HepG2 (cell line): ENCODE measurements around the gene SLC25A22. TPM values are rescaled to one million over a fixed set of nuclear protein-coding genes. Genes with fewer than 3 reads are reported as not detected.
A peak's percentile ranks its signal among the peaks of the same experiment; 100 is the strongest.

Source experiments
- MXD4 ChIP-seq: IDR thresholded peaks from 2 replicates; pipeline ENCODE4 v1.6.1; 2016; ENCODE audit warnings: mild to moderate bottlenecking, missing biosample characterization, missing genetic modification reagents
- SRSF1 ChIP-seq: fragments of 200-400 bp; formaldehyde crosslinking; optimal IDR thresholded peaks from 2 replicates; pipeline ENCODE3; 2017; ENCODE audit warnings: mild to moderate bottlenecking, low read depth, low read length, moderate library complexity
- ZNF101 ChIP-seq: sonication (generic); formaldehyde crosslinking; IDR thresholded peaks from 2 replicates; pipeline ENCODE4 v1.4.0; 2020; ENCODE audit warnings: mild to moderate bottlenecking, low read depth, missing genetic modification reagents, borderline replicate concordance
- ZNF567 ChIP-seq: sonication (generic); formaldehyde crosslinking; IDR thresholded peaks from 2 replicates; pipeline ENCODE4 v1.8.1; 2023; ENCODE audit warnings: mild to moderate bottlenecking, missing genetic modification reagents, borderline replicate concordance
- ZNF678 ChIP-seq: sonication (generic); formaldehyde crosslinking; IDR thresholded peaks from 2 replicates; pipeline ENCODE4 v1.4.0; 2020; ENCODE audit warnings: mild to moderate bottlenecking, missing genetic modification reagents
- polyA plus RNA-seq, 8 experiments: library from polyadenylated mRNA; depleted of rRNA in 3 of 8; stranded (reverse) in 7 of 8; unstranded in 1 of 8; fragments of >200 nt; fragmentation: Illumina TruSeq in 4 of 8; extraction: Trizol in 4 of 8; gene quantifications; 2 replicates each; pipeline versions ENCODE4 v1.2.1 to v1.2.3, GENCODE V29; 2011 to 2016; ENCODE audit warnings: low read depth in 4 of 8, missing spikeins in 1 of 8, mixed read lengths in 1 of 8; ENCODE audit not compliant: insufficient read depth in 1 of 8
- total RNA-seq, 5 experiments: library from RNA; depleted of rRNA; stranded (reverse); fragments of >200 nt; fragmentation: Illumina TruSeq; extraction: Trizol; gene quantifications; 2 replicates each; pipeline ENCODE4 v1.2.3, GENCODE V29; 2016; ENCODE audit warnings: low read depth in 1 of 5
- TF ChIP-seq, protein P1 (sequence below): sonication (generic); formaldehyde crosslinking; IDR thresholded peaks from 2 replicates; pipeline ENCODE4 v1.4.0; 2020; ENCODE audit warnings: low read depth, mild to moderate bottlenecking, missing genetic modification reagents
- TF ChIP-seq, protein P2 (sequence below): sonication (generic); formaldehyde crosslinking; IDR thresholded peaks from 2 replicates; pipeline ENCODE4 v1.8.0; 2022; ENCODE audit warnings: mild to moderate bottlenecking, missing genetic modification reagents, borderline replicate concordance
- TF ChIP-seq, protein P3 (sequence below): sonication (generic); formaldehyde crosslinking; IDR thresholded peaks from 2 replicates; pipeline ENCODE4 v1.5.0; 2020; ENCODE audit warnings: mild to moderate bottlenecking, missing genetic modification reagents
- TF ChIP-seq, protein P4 (sequence below): sonication (generic); formaldehyde crosslinking; IDR thresholded peaks from 2 replicates; pipeline ENCODE4 v1.5.0; 2020; ENCODE audit warnings: mild to moderate bottlenecking, low read depth, missing genetic modification reagents, borderline replicate concordance
- TF ChIP-seq, protein P5 (sequence below): sonication (generic); formaldehyde crosslinking; IDR thresholded peaks from 2 replicates; pipeline ENCODE4 v1.4.0; 2020; ENCODE audit warnings: missing genetic modification reagents, low read depth, mild to moderate bottlenecking, borderline replicate concordance
- TF ChIP-seq, protein P6 (sequence below): fragments of 450-650 bp; IDR thresholded peaks from 2 replicates; pipeline ENCODE4 v1.6.1; 2017; ENCODE audit warnings: mild to moderate bottlenecking
- TF ChIP-seq, protein P7 (sequence below): IDR thresholded peaks from 2 replicates; pipeline ENCODE4 v1.6.1; 2016; ENCODE audit warnings: mild to moderate bottlenecking
- TF ChIP-seq, protein P8 (sequence below): sonication (generic); formaldehyde crosslinking; IDR thresholded peaks from 2 replicates; pipeline ENCODE4 v1.4.0; 2020; ENCODE audit warnings: mild to moderate bottlenecking, missing genetic modification reagents
- TF ChIP-seq, protein P9 (sequence below): sonication (generic); formaldehyde crosslinking; IDR thresholded peaks from 2 replicates; pipeline ENCODE4 v1.4.0; 2020; ENCODE audit warnings: mild to moderate bottlenecking, missing genetic modification reagents

SLC25A22 gene
- total and polyA plus RNA-seq, 2 of the 13 experiments (the other 11 are each of a cell fraction or from before 2014, with no cell fraction given) = 12.4 to 19.2 TPM

DNA sequence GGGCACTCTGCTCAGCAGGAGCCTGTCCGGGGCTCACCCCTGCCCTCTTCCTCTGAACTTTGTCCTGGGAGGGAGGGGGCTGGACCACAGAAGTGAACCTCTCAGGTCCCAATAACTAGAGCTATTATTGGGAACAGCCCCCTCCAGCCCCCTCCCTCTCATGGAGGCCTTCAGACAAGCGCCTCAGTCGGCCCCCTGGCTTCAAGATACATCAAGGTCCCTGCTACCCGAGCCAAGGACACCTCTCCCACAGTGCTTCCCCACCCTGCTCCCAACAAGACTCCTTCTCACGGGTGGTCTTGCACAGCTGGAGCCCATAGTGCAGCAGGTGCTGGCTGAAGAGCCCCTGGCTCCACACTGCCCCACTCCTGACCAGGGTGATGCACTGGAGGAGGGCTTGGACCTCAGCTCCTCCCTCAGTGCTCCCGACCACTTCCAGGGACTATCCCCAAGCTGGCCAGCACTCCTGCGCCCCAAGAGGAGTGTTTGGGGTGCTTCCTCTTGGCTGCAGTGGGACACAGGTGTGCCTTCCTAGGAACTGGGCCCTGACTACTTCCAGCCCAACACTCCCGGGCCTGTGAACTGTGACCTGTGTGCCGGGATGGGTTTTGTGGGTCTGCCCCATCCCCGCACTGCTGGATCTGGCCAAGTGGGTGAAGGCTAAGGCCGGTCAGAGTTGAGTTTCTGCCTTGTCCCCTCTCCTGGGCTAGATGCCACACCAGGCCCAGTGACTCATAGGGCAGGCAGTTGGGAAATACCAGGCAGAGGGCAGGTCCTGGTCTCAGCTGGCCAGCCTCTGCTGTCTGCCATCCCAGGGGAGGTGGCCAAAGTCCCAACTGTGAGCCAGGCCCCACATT lies 22.8 kb upstream of the SLC25A22 start (continued):
- TF ChIP-seq, protein P1, sequence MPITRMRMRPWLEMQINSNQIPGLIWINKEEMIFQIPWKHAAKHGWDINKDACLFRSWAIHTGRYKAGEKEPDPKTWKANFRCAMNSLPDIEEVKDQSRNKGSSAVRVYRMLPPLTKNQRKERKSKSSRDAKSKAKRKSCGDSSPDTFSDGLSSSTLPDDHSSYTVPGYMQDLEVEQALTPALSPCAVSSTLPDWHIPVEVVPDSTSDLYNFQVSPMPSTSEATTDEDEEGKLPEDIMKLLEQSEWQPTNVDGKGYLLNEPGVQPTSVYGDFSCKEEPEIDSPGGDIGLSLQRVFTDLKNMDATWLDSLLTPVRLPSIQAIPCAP = no peak
- no peak for TF ChIP-seq ZNF678 (CRISPR knock-in tag)
- TF ChIP-seq, protein P2, sequence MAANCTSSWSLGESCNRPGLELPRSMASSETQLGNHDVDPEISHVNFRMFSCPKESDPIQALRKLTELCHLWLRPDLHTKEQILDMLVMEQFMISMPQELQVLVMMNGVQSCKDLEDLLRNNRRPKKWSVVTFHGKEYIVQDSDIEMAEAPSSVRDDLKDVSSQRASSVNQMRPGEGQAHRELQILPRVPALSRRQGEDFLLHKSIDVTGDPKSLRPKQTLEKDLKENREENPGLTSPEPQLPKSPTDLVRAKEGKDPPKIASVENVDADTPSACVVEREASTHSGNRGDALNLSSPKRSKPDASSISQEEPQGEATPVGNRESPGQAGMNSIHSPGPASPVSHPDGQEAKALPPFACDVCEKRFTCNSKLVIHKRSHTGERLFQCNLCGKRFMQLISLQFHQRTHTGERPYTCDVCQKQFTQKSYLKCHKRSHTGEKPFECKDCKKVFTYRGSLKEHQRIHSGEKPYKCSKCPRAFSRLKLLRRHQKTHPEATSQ (CRISPR knock-in tag) = no peak
- TF ChIP-seq, protein P3, sequence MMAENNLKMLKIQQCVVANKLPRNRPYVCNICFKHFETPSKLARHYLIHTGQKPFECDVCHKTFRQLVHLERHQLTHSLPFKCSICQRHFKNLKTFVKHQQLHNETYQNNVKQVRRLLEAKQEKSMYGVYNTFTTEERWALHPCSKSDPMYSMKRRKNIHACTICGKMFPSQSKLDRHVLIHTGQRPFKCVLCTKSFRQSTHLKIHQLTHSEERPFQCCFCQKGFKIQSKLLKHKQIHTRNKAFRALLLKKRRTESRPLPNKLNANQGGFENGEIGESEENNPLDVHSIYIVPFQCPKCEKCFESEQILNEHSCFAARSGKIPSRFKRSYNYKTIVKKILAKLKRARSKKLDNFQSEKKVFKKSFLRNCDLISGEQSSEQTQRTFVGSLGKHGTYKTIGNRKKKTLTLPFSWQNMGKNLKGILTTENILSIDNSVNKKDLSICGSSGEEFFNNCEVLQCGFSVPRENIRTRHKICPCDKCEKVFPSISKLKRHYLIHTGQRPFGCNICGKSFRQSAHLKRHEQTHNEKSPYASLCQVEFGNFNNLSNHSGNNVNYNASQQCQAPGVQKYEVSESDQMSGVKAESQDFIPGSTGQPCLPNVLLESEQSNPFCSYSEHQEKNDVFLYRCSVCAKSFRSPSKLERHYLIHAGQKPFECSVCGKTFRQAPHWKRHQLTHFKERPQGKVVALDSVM (CRISPR knock-in tag) = no peak
- TF ChIP-seq, protein P4, sequence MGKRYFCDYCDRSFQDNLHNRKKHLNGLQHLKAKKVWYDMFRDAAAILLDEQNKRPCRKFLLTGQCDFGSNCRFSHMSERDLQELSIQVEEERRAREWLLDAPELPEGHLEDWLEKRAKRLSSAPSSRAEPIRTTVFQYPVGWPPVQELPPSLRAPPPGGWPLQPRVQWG (CRISPR knock-in tag) = no peak
- TF ChIP-seq, protein P5, sequence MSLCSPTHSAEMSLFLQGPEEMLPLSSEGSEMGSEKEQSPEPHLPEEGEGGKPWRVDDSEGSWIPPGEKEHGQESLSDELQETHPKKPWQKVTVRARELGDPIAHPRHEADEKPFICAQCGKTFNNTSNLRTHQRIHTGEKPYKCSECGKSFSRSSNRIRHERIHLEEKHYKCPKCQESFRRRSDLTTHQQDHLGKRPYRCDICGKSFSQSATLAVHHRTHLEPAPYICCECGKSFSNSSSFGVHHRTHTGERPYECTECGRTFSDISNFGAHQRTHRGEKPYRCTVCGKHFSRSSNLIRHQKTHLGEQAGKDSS (CRISPR knock-in tag) = no peak
- TF ChIP-seq, protein P6, sequence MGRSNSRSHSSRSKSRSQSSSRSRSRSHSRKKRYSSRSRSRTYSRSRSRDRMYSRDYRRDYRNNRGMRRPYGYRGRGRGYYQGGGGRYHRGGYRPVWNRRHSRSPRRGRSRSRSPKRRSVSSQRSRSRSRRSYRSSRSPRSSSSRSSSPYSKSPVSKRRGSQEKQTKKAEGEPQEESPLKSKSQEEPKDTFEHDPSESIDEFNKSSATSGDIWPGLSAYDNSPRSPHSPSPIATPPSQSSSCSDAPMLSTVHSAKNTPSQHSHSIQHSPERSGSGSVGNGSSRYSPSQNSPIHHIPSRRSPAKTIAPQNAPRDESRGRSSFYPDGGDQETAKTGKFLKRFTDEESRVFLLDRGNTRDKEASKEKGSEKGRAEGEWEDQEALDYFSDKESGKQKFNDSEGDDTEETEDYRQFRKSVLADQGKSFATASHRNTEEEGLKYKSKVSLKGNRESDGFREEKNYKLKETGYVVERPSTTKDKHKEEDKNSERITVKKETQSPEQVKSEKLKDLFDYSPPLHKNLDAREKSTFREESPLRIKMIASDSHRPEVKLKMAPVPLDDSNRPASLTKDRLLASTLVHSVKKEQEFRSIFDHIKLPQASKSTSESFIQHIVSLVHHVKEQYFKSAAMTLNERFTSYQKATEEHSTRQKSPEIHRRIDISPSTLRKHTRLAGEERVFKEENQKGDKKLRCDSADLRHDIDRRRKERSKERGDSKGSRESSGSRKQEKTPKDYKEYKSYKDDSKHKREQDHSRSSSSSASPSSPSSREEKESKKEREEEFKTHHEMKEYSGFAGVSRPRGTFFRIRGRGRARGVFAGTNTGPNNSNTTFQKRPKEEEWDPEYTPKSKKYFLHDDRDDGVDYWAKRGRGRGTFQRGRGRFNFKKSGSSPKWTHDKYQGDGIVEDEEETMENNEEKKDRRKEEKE = no peak
- TF ChIP-seq, protein P7, sequence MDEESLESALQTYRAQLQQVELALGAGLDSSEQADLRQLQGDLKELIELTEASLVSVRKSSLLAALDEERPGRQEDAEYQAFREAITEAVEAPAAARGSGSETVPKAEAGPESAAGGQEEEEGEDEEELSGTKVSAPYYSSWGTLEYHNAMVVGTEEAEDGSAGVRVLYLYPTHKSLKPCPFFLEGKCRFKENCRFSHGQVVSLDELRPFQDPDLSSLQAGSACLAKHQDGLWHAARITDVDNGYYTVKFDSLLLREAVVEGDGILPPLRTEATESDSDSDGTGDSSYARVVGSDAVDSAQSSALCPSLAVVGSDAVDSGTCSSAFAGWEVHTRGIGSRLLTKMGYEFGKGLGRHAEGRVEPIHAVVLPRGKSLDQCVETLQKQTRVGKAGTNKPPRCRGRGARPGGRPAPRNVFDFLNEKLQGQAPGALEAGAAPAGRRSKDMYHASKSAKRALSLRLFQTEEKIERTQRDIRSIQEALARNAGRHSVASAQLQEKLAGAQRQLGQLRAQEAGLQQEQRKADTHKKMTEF = no peak
- no peak for TF ChIP-seq SRSF1
- TF ChIP-seq MXD4 (CRISPR knock-in tag) = no peak
- TF ChIP-seq, protein P8, sequence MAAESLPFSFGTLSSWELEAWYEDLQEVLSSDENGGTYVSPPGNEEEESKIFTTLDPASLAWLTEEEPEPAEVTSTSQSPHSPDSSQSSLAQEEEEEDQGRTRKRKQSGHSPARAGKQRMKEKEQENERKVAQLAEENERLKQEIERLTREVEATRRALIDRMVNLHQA (CRISPR knock-in tag) = no peak
- no peak for TF ChIP-seq ZNF101 (CRISPR knock-in tag)
- TF ChIP-seq, protein P9, sequence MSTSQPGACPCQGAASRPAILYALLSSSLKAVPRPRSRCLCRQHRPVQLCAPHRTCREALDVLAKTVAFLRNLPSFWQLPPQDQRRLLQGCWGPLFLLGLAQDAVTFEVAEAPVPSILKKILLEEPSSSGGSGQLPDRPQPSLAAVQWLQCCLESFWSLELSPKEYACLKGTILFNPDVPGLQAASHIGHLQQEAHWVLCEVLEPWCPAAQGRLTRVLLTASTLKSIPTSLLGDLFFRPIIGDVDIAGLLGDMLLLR (CRISPR knock-in tag) = 0 out of 2 replicates have a peak, but pooled peaks have one; percentile 2
- no peak for TF ChIP-seq ZNF567 (CRISPR knock-in tag)
